Measurements from ENCODE around the gene PRKCZ. TPM values are rescaled to one million over a fixed set of nuclear protein-coding genes. Genes with fewer than 3 reads are reported as not detected.
"Not testable (repeated sequence)": the region's sequence is repeated elsewhere in the genome, so short reads cannot be mapped to it uniquely, and the experiment has no call there.

PRKCZ gene
- total and polyA plus RNA-seq, 7 donors = 0.07 to 2.3 (median 0.42) TPM; not detected in 1

DNA sequence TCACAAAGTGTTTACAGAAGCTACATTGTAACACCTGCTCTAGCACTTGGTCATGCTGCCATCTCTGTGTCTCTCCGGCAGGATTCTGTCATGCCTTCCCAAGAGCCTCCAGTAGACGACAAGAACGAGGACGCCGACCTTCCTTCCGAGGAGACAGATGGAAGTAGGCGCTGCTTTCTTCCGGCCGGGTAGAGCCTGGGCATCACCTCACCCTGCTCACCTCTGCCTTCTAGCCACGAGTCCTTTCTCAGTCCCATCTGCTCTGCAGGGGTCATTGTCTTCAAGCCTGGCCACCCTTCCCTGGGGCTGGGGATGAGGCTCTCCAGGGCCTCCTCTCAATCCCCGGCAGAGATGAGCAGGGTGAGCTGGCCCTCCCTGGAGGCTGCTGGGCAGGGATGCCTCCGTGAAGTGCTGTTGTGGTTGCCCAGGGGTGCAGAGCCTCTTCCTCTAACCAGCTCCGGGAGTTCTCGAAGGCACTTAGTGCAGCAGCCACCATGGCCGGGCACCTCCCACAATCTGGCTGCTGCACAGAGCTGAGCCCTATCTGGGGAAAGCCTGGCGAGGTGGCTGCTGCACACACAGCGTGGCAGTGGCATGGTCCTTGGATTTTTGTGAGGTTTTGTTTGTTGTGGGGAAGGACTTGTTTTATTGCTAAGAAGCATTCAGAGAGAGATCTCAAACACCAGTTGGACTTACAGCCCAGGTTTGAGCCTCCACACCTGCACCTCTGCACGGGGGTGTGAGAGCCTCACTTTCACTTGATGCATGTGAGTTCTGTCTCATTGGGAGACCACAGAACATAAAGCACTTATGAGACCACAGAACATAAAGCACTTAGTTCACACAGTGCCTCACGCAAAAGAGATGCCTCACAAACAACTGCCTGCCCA is 96.0 kb downstream of the PRKCZ start:
- peaks cover 0 to 10% (median 3%) of the 10 kb centered on the region in 3 donors for H3K27me3 ChIP-seq (ENCODE audit: insufficient read depth in 3 of 3, low read length in 2 of 3)
- 77 to 85% (median 78%) methylated on average over 19 of the region's 19 CpGs for WGBS, 3 donors

GRCh38 chr1:2146836-2147517 is 96.8 kb downstream of the PRKCZ start:
- WGBS, 3 donors = 84 to 91% (median 89%) methylated on average over 11 of the region's 11 CpGs
- peaks cover 0 to 15% (median 3%) of the 10 kb centered on the region in 3 donors for H3K27me3 ChIP-seq (ENCODE audit: insufficient read depth in 3 of 3, low read length in 2 of 3)
- intact Hi-C loops (cut with DNase I) = no loop called here
- DNase-seq = no peak
- no peak overlapping the region for H3K4me3 ChIP-seq
- H3K27ac ChIP-seq = no peak overlapping the region
- TF ChIP-seq, protein P1, sequence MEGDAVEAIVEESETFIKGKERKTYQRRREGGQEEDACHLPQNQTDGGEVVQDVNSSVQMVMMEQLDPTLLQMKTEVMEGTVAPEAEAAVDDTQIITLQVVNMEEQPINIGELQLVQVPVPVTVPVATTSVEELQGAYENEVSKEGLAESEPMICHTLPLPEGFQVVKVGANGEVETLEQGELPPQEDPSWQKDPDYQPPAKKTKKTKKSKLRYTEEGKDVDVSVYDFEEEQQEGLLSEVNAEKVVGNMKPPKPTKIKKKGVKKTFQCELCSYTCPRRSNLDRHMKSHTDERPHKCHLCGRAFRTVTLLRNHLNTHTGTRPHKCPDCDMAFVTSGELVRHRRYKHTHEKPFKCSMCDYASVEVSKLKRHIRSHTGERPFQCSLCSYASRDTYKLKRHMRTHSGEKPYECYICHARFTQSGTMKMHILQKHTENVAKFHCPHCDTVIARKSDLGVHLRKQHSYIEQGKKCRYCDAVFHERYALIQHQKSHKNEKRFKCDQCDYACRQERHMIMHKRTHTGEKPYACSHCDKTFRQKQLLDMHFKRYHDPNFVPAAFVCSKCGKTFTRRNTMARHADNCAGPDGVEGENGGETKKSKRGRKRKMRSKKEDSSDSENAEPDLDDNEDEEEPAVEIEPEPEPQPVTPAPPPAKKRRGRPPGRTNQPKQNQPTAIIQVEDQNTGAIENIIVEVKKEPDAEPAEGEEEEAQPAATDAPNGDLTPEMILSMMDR (IDR thresholded peaks at IDR 0.05) = no peak
- H3K36me3 ChIP-seq (ENCODE audit: insufficient read depth in 1 of 2, low read depth in 1 of 2) = no peaks in the 10 kb centered on the region
- ATAC-seq = no peak
- H3K9me3 ChIP-seq = no peaks in the 10 kb centered on the region
- no peaks in the 10 kb centered on the region for H3K4me1 ChIP-seq

More for the DNA sequence above, 96.0 kb downstream of the PRKCZ start:
- peak in 1 of 2 donors; percentile 1 for DNase-seq
- TF ChIP-seq, protein P1 (IDR thresholded peaks at IDR 0.05) = no peak
- H3K27ac ChIP-seq = no peak overlapping the region
- no peak for ATAC-seq
- no peaks in the 10 kb centered on the region for H3K36me3 ChIP-seq (ENCODE audit: insufficient read depth in 1 of 2, low read depth in 1 of 2)
- intact Hi-C loops (cut with DNase I) = no loop called here
- no peaks in the 10 kb centered on the region for H3K9me3 ChIP-seq
- H3K4me3 ChIP-seq = no peak overlapping the region
- H3K4me1 ChIP-seq = no peaks in the 10 kb centered on the region

DNA sequence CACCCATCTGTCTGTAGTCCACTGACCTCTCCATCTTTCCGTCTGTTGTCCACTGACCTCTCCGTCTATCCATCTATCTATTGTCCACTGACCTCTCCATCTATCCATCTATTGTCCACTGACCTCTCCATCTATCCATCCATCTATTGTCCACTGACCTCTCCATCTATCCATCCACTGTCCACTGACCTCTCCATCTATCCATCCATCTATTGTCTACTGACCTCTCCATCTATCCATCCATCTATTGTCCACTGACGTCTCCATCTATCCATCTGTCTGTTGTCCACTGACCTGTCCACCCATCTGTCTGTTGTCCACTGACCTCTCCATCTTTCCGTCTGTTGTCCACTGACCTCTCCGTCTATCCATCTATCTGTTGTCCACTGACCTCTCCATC is 97.7 kb downstream of the PRKCZ start:
- H3K4me3 ChIP-seq; intact Hi-C loops (cut with DNase I); ATAC-seq; DNase-seq; H3K4me1 ChIP-seq; H3K27ac ChIP-seq; H3K9me3 ChIP-seq; H3K36me3 ChIP-seq (ENCODE audit: insufficient read depth in 1 of 2, low read depth in 1 of 2): not testable (repeated sequence)
- 94 to 96% (median 96%) methylated on average over 5 of the region's 5 CpGs for WGBS, 3 donors
- peaks cover 0 to 15% (median 3%) of the 10 kb centered on the region in 3 donors for H3K27me3 ChIP-seq (ENCODE audit: insufficient read depth in 3 of 3, low read length in 2 of 3)

- WGBS, 3 donors = 59 to 66% (median 60%) methylated on average over 14 of the region's 14 CpGs
- H3K9me3 ChIP-seq = no peaks in the 10 kb centered on the region
- ATAC-seq = no peak
Measured at GRCh38 chr1:2148691-2149090, 98.5 kb downstream of the PRKCZ start.

More at GRCh38 chr1:2148691-2149090, 98.5 kb downstream of the PRKCZ start:
- intact Hi-C loops (cut with DNase I) = no loop called here
- TF ChIP-seq, protein P1 (IDR thresholded peaks at IDR 0.05) = no peak
- Histone ChIP-seq H3K27ac (no peak overlapping the region), H3K36me3 (ENCODE audit: insufficient read depth in 1 of 2, low read depth in 1 of 2) (no peaks in the 10 kb centered on the region), H3K4me1 (no peaks in the 10 kb centered on the region), H3K27me3 (ENCODE audit: insufficient read depth in 3 of 3, low read length in 2 of 3) (peaks cover 0 to 15% (median 3%) of the 10 kb centered on the region in 3 donors), H3K4me3 (no peak overlapping the region)
- no peak for DNase-seq

Measured in psoas muscle (tissue), 8 donors.